HFFc6 (cell line): Measurements from ENCODE around the gene RHOBTB3. TPM values are rescaled to one million over a fixed set of nuclear protein-coding genes. Genes with fewer than 3 reads are reported as not detected.

Experiments
- DNase-seq: peaks from one replicate; pipeline ENCODE4 v3.0.0-alpha.2; 2018
- H3K27ac Mint-ChIP-seq: 2 replicates; pipeline ENCODE4 v1.8.0; 2020; ENCODE audit warnings: mild to moderate bottlenecking, mixed read lengths
- H3K27me3 Mint-ChIP-seq: 2 replicates; pipeline ENCODE4 v1.8.0; 2021; ENCODE audit warnings: mild to moderate bottlenecking, moderate library complexity, mixed read lengths; ENCODE audit not compliant: insufficient read depth
- H3K36me3 Mint-ChIP-seq: 2 replicates; pipeline ENCODE4 v1.8.0; 2021; ENCODE audit warnings: low read depth, mixed read lengths
- H3K4me1 Mint-ChIP-seq: 2 replicates; pipeline ENCODE4 v1.8.0; 2020; ENCODE audit warnings: low read depth, mixed read lengths
- H3K4me3 Mint-ChIP-seq: 2 replicates; pipeline ENCODE4 v1.8.0; 2020; ENCODE audit warnings: mild to moderate bottlenecking, moderate library complexity, mixed read lengths
- H3K9me3 Mint-ChIP-seq: 2 replicates; pipeline ENCODE4 v1.8.0; 2020; ENCODE audit warnings: mild to moderate bottlenecking, mixed read lengths
- CTCF ChIP-seq: fragments of 200-600 bp; sonication (generic); IDR thresholded peaks from 2 replicates; pipeline ENCODE4 v1.5.0; 2021; ENCODE audit warnings: antibody characterized with exemption, mild to moderate bottlenecking
- total RNA-seq, 6 experiments: library from RNA; stranded (reverse); fragmentation: NEBNext Ultra II Directional; extraction: Animal tissue kit (Norgen Biotek cat#: 25700); gene quantifications; 2 replicates in 1 of 6; 3 replicates in 5 of 6; pipeline ENCODE4 v1.2.3, GENCODE V29; 2021

The RHOBTB3 gene
- total RNA-seq, 6 experiments from 2014 or later: 110 to 184 (median 160) TPM

- H3K36me3 Mint-ChIP-seq: peaks cover 44% of the 10 kb centered on the region
- no peaks in the 10 kb centered on the region; the same call in 1 of the 2 replicates for H3K9me3 Mint-ChIP-seq
- peaks cover 38% of the 10 kb centered on the region for H3K4me1 Mint-ChIP-seq
- no peak overlapping the region for H3K4me3 Mint-ChIP-seq
- no peak for DNase-seq
- H3K27me3 Mint-ChIP-seq: peaks cover 2% of the 10 kb centered on the region
- no peak for TF ChIP-seq CTCF
- peak overlapping the region; percentile 36; the same call in 1 of the 2 replicates for H3K27ac Mint-ChIP-seq
Measured at GRCh38 chr5:95801532-95801931, 70.4 kb downstream of the RHOBTB3 start.

GRCh38 chr5:95801961-95802360 is 70.8 kb downstream of the RHOBTB3 start:
- peaks cover 38% of the 10 kb centered on the region for H3K4me1 Mint-ChIP-seq
- no peak for TF ChIP-seq CTCF
- no peaks in the 10 kb centered on the region; the same call in 1 of the 2 replicates for H3K9me3 Mint-ChIP-seq
- H3K36me3 Mint-ChIP-seq: peaks cover 40% of the 10 kb centered on the region
- H3K27ac Mint-ChIP-seq: no peak overlapping the region
- no peak for DNase-seq
- H3K4me3 Mint-ChIP-seq: no peak overlapping the region
- peaks cover 2% of the 10 kb centered on the region for H3K27me3 Mint-ChIP-seq

GRCh38 chr5:95803271-95804148 is 72.4 kb downstream of the RHOBTB3 start:
- Mint-ChIP-seq H3K27ac (peak overlapping the region; percentile 30; the same call in 1 of the 2 replicates), H3K36me3 (peaks cover 31% of the 10 kb centered on the region), H3K4me1 (peaks cover 36% of the 10 kb centered on the region), H3K27me3 (no peaks in the 10 kb centered on the region; the same call in 1 of the 2 replicates), H3K4me3 (no peak overlapping the region), H3K9me3 (no peaks in the 10 kb centered on the region; the same call in 1 of the 2 replicates)
- peak; percentile 55 for DNase-seq
- TF ChIP-seq CTCF: no peak

GRCh38 chr5:95804736-95805539 is 73.8 kb downstream of the RHOBTB3 start:
- H3K27ac Mint-ChIP-seq: no peak overlapping the region
- H3K4me1 Mint-ChIP-seq: peaks cover 41% of the 10 kb centered on the region
- TF ChIP-seq CTCF: no peak
- H3K27me3 Mint-ChIP-seq: no peaks in the 10 kb centered on the region; the same call in 1 of the 2 replicates
- H3K4me3 Mint-ChIP-seq: no peak overlapping the region
- H3K9me3 Mint-ChIP-seq: no peaks in the 10 kb centered on the region; the same call in 1 of the 2 replicates
- H3K36me3 Mint-ChIP-seq: peaks cover 23% of the 10 kb centered on the region
- DNase-seq: no peak

GRCh38 chr5:95806687-95807086 is 75.6 kb downstream of the RHOBTB3 start:
- Mint-ChIP-seq H3K4me1 (peaks cover 52% of the 10 kb centered on the region), H3K27ac (no peak overlapping the region), H3K4me3 (no peak overlapping the region), H3K27me3 (peaks cover 1% of the 10 kb centered on the region), H3K36me3 (peaks cover 18% of the 10 kb centered on the region), H3K9me3 (no peaks in the 10 kb centered on the region; the same call in 1 of the 2 replicates)
- DNase-seq: no peak
- no peak for TF ChIP-seq CTCF
